ENCODE results near the gene GSTO1. TPM values are rescaled to one million over a fixed set of nuclear protein-coding genes. Genes with fewer than 3 reads are reported as not detected.

The GSTO1 gene
- total and polyA plus RNA-seq, 2 of the 13 experiments (the other 11 are each of a cell fraction or from before 2014, with no cell fraction given), result 228 to 300 TPM

GRCh38 chr10:104253106-104253505 lies 1.6 kb upstream of the GSTO1 start (continued):
- TF ChIP-seq ARID5B (CRISPR knock-in tag; IDR thresholded peaks at IDR 0.05), result peak; percentile 94
- TF ChIP-seq ZNF609 (CRISPR knock-in tag; IDR thresholded peaks at IDR 0.05; ENCODE audit: borderline replicate concordance), result peak; percentile 92
- TF ChIP-seq ZNF235 (CRISPR knock-in tag; IDR thresholded peaks at IDR 0.05; ENCODE audit: borderline replicate concordance), result no peak
- TF ChIP-seq ERF (CRISPR knock-in tag; IDR thresholded peaks at IDR 0.05), result peak; percentile 55; the same call in 1 of the 2 replicates
- TF ChIP-seq ZHX2 (IDR thresholded peaks at IDR 0.05; ENCODE audit: low read depth), result 0 out of 2 replicates have a peak, but pooled peaks have one; percentile 24
- no peak for TF ChIP-seq ZHX2 (CRISPR knock-in tag; IDR thresholded peaks at IDR 0.05; ENCODE audit: borderline replicate concordance)
- TF ChIP-seq KDM6A (CRISPR knock-in tag; IDR thresholded peaks at IDR 0.05; ENCODE audit: low read depth), result peak; percentile 76
- peak; percentile 82 for TF ChIP-seq PPARG (CRISPR knock-in tag; conservative IDR thresholded peaks at IDR 0.05)
- peak; percentile 92 for TF ChIP-seq NCOA2 (CRISPR knock-in tag; IDR thresholded peaks at IDR 0.05)
- peak; percentile 29; the same call in 1 of the 2 replicates for TF ChIP-seq TFDP2 (CRISPR knock-in tag; IDR thresholded peaks at IDR 0.05)
- TF ChIP-seq ADNP (CRISPR knock-in tag; IDR thresholded peaks at IDR 0.05), result no peak
- peak; percentile 87 for TF ChIP-seq BCL6 (CRISPR knock-in tag; IDR thresholded peaks at IDR 0.05)

Data from HepG2 (cell line).